GM12878 (cell line): ENCODE measurements around the gene MAN2A1. TPM values are rescaled to one million over a fixed set of nuclear protein-coding genes. Genes with fewer than 3 reads are reported as not detected.

Source experiments
- ATAC-seq: fragments of 200-7000 bp; cut with Tn5 transposase; 3 replicates; pipeline ENCODE4 v1.9.1; 2020; ENCODE audit warnings: mild to moderate bottlenecking, moderate library complexity
- BruUV-seq: library from RNA; stranded (reverse); fragments of 400-500 nt; replicated peaks from 2 replicates; lab custom pipeline; 2021; lab: Mats Ljungman, UMichigan
- CTCF ChIA-PET: fragments of 300-600 bp; sonication (Branson Sonifier 250); formaldehyde crosslinking; extraction: SDS; loops from one replicate; lab custom pipeline; 2021; ENCODE audit warnings: inconsistent platforms; lab: Yijun Ruan, JAX
- POLR2A ChIA-PET: fragments of 350-600 bp; formaldehyde crosslinking; extraction: SDS; loops from one replicate; lab custom pipeline; 2021; ENCODE audit warnings: inconsistent platforms; lab: Charles Lee
- RAD21 ChIA-PET: fragments of 300-600 bp; sonication (Branson Sonifier 250); formaldehyde crosslinking; loops from one replicate; lab custom pipeline; 2023; ENCODE audit warnings: antibody characterized with exemption; ENCODE audit not compliant: unreplicated experiment; lab: Charles Lee
- SMC1A ChIA-PET: fragments of 300-600 bp; sonication (Branson Sonifier 250); formaldehyde crosslinking; loops from one replicate; lab custom pipeline; 2023; ENCODE audit not compliant: unreplicated experiment, uncharacterized antibody; lab: Charles Lee
- DNase-seq: peaks from one replicate; pipeline ENCODE4 v3.0.0-alpha.2; 2011; ENCODE audit warnings: low read depth, low spot score
- FAIRE-seq: peaks from 3 replicates; lab custom pipeline; 2011; peaks lifted over from hg19 to GRCh38; lab: Jason Lieb, UNC
- H2AFZ ChIP-seq: 2 replicates; pipeline ENCODE4 v1.6.0; 2011; ENCODE audit warnings: low read depth, low read length, control low read depth; ENCODE audit not compliant: control insufficient read depth
- H3K27ac ChIP-seq: 2 replicates; pipeline ENCODE4 v1.5.1; 2011; ENCODE audit warnings: control low read depth; ENCODE audit not compliant: control insufficient read depth, insufficient read depth
- H3K27me3 ChIP-seq, 2 experiments: replicated peaks in 1 of 2; 2 replicates each; pipeline versions ENCODE4 v1.6.0 to v1.6.1; 2011; ENCODE audit warnings: low read length in 1 of 2; ENCODE audit not compliant: control insufficient read depth in 2 of 2, insufficient read depth in 2 of 2
- H3K36me3 ChIP-seq, 2 experiments: 2 replicates each; pipeline ENCODE4 v1.5.1; 2011; ENCODE audit warnings: low read length in 1 of 2; ENCODE audit not compliant: control insufficient read depth in 2 of 2, insufficient read depth in 2 of 2
- H3K4me1 ChIP-seq: 2 replicates; pipeline ENCODE4 v1.6.1; 2011; ENCODE audit warnings: mild to moderate bottlenecking, low read length, moderate library complexity, mixed read lengths; ENCODE audit not compliant: control insufficient read depth, insufficient read depth
- H3K4me2 ChIP-seq: 2 replicates; pipeline ENCODE4 v1.6.0; 2011; ENCODE audit warnings: control low read depth; ENCODE audit not compliant: control insufficient read depth, insufficient read depth
- H3K4me3 ChIP-seq: fragments of 200-600 bp; sonication (generic); 2 replicates; pipeline ENCODE4 v1.5.1; 2016
- H3K79me2 ChIP-seq: 2 replicates; pipeline ENCODE4 v1.6.0; 2011; ENCODE audit warnings: low read length; ENCODE audit not compliant: control insufficient read depth, insufficient read depth
- H3K9ac ChIP-seq: 2 replicates; pipeline ENCODE4 v1.8.0; 2011; ENCODE audit warnings: low read length, control low read depth, mixed read lengths; ENCODE audit not compliant: control insufficient read depth, insufficient read depth
- H3K9me3 ChIP-seq: replicated peaks from 3 replicates; pipeline ENCODE4 v1.5.1; 2011; ENCODE audit warnings: mild to moderate bottlenecking, low read length; ENCODE audit not compliant: control insufficient read depth, insufficient read depth
- H4K20me1 ChIP-seq: 2 replicates; pipeline ENCODE4 v1.6.0; 2011; ENCODE audit not compliant: control insufficient read depth, insufficient read depth
- BMI1 ChIP-seq: fragments of 450-650 bp; IDR thresholded peaks from 2 replicates; pipeline ENCODE4 v1.6.1; 2016; ENCODE audit warnings: mild to moderate bottlenecking, moderate library complexity, borderline replicate concordance
- CREB1 ChIP-seq: IDR thresholded peaks from 2 replicates; pipeline ENCODE4 v1.6.1; 2012; ENCODE audit warnings: low read depth, mild to moderate bottlenecking, inconsistent platforms
- EED ChIP-seq: sonication (generic); IDR thresholded peaks from 2 replicates; pipeline ENCODE4 v1.6.1; 2016; ENCODE audit warnings: antibody characterized with exemption, low read depth
- KDM1A ChIP-seq: fragments of 200-600 bp; sonication (generic); IDR thresholded peaks from 2 replicates; pipeline ENCODE4 v1.6.1; 2016; ENCODE audit warnings: borderline replicate concordance
- PAX5 ChIP-seq: IDR thresholded peaks from 2 replicates; pipeline ENCODE4 v1.6.1; 2011; ENCODE audit warnings: low read depth, low read length, borderline replicate concordance
- PAX8 ChIP-seq: fragments of 450-650 bp; IDR thresholded peaks from 2 replicates; pipeline ENCODE4 v1.6.1; 2017; ENCODE audit warnings: mild to moderate bottlenecking, moderate library complexity
- RAD51 ChIP-seq: fragments of 450-650 bp; IDR thresholded peaks from 2 replicates; pipeline ENCODE4 v1.6.1; 2016; ENCODE audit warnings: moderate library complexity, mild to moderate bottlenecking, inconsistent platforms
- TARDBP ChIP-seq: IDR thresholded peaks from 2 replicates; pipeline ENCODE4 v1.6.1; 2016; ENCODE audit warnings: borderline replicate concordance
- ZBED1 ChIP-seq: IDR thresholded peaks from 2 replicates; pipeline ENCODE4 v1.6.1; 2016; ENCODE audit warnings: borderline replicate concordance
- ZNF274 ChIP-seq: IDR thresholded peaks from one replicate; pipeline ENCODE4 v1.8.0; 2011; ENCODE audit not compliant: insufficient read length, insufficient read depth
- WGBS: methylation state at CpG from one replicate; pipeline ENCODE4 v1.1.6; 2016; ENCODE audit warnings: low lambda C conversion rate; ENCODE audit not compliant: insufficient replicate concordance, insufficient coverage; ENCODE audit errors: missing lambda C conversion rate; 5-methylcytosine and 5-hydroxymethylcytosine counted together
- in situ Hi-C: fragments of 300-500 bp; cut with MboI; formaldehyde crosslinking; loops from 9 replicates; pipeline ENCODE4 v1.14.3; 2018; ENCODE audit warnings: mixed read lengths
- intact Hi-C: fragments of 100-400 bp; cut with micrococcal nuclease; formaldehyde crosslinking; loops from one replicate; pipeline ENCODE4 v1.14.2; 2022; ENCODE audit not compliant: unreplicated experiment
- polyA plus RNA-seq, 11 experiments: library from polyadenylated mRNA; depleted of rRNA in 4 of 11; unstranded in 6 of 11; stranded (reverse) in 5 of 11; fragments of >200 nt; fragmentation: Nextera tagmentation in 4 of 11; fragmentation: Illumina TruSeq in 1 of 11; extraction: Ambion mirVana in 4 of 11; extraction: Trizol in 1 of 11; gene quantifications; 1 replicate in 1 of 11; 2 replicates in 10 of 11; pipeline versions ENCODE4 v1.2.1 to v1.2.3, GENCODE V29; 2011 to 2016; ENCODE audit warnings: inconsistent platforms in 2 of 11, missing spikeins in 2 of 11, low read depth in 1 of 11
- total RNA-seq, 4 experiments: library from RNA; depleted of rRNA in 3 of 4; stranded (reverse); fragments of >200 nt in 3 of 4; fragmentation: Illumina TruSeq in 1 of 4; extraction: Trizol in 1 of 4; gene quantifications; 2 replicates each; pipeline versions ENCODE4 v1.2.1 to v1.2.3, GENCODE V29; 2013 to 2021
- TF ChIP-seq, protein P1 (sequence below): fragments of 450-650 bp; IDR thresholded peaks from 2 replicates; pipeline ENCODE4 v1.6.1; 2016; ENCODE audit warnings: mild to moderate bottlenecking

MAN2A1 gene
- total and polyA plus RNA-seq, 10 of the 15 experiments (the other 5 are each of a cell fraction or from before 2014, with no cell fraction given): 4.2 to 27.9 (median 10.5) TPM

DNA sequence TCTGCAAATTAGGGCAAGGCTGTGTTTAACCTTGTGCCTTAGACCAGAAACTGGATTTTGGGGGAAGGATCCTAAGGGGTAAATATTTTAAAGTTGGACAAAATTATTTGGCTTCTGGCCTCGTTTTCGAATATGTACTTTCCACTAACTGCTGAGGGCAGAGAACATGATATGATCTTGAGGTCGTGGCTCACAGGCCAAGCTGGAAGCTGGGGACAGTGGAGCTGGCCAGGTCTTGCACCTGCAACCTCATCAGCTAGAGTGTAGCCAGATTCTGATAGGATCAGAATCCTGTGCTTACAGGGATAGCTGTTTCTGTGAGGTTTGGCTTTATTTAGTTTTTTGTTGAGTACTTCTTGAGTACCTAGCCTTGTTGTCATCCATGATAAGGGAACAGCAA lies 24.9 kb downstream of the MAN2A1 start:
- TF ChIP-seq CREB1: no peak
- TF ChIP-seq EED: no peak
- TF ChIP-seq RAD51: no peak
- no peak for TF ChIP-seq ZBED1
- no peak for TF ChIP-seq TARDBP
- TF ChIP-seq BMI1: no peak
- no peak for TF ChIP-seq PAX8
- TF ChIP-seq ZNF274: no peak
- TF ChIP-seq PAX5: no peak
- in situ Hi-C loops: no loop called here
- H3K79me2 ChIP-seq: no peaks in the 10 kb centered on the region
- WGBS: 61% methylated on average over 2 of the region's 3 CpGs
- H3K27ac ChIP-seq: no peak overlapping the region
- no peaks in the 10 kb centered on the region for H3K27me3 ChIP-seq
- RAD21 ChIA-PET: interaction anchor here (1.2 kb wide), 1 partner anchor 19 kb away, joined by 3 read pairs; no protein-coding TSS in a partner anchor
- H4K20me1 ChIP-seq: no peaks in the 10 kb centered on the region
- FAIRE-seq (no peak), ATAC-seq (no peak), DNase-seq (no peak)
- POLR2A ChIA-PET: interaction anchor here (0.6 to 1.3 kb wide), 3 partner anchors 11 to 74 kb away, joined by 3 to 6 read pairs (median 4); no protein-coding TSS in a partner anchor
- no TSS peak for BruUV-seq
- no peak overlapping the region for H3K4me3 ChIP-seq
- no peaks in the 10 kb centered on the region for H3K4me1 ChIP-seq
- no peak overlapping the region for H3K9ac ChIP-seq
- no peak overlapping the region for H2AFZ ChIP-seq
- SMC1A ChIA-PET: interaction anchor here (1.0 kb wide), 1 partner anchor 19 kb away, joined by 5 read pairs; no protein-coding TSS in a partner anchor
- H3K36me3 ChIP-seq: peaks cover 0 to 1% of the 10 kb centered on the region in 2 experiments; a peak in 1 of 4 replicates
- H3K4me2 ChIP-seq: no peak overlapping the region
- H3K9me3 ChIP-seq: no peaks in the 10 kb centered on the region
- intact Hi-C loops: no loop called here
- CTCF ChIA-PET: interaction anchor here (1.4 kb wide), 1 partner anchor 11 kb away, joined by 4 read pairs; no protein-coding TSS in a partner anchor

- no peaks in the 10 kb centered on the region for H3K4me1 ChIP-seq
- H2AFZ ChIP-seq: no peak overlapping the region
- ChIA-PET CTCF (interaction anchor here (0.9 to 1.0 kb wide), 2 partner anchors 22 to 27 kb away, joined by 3 to 4 read pairs; no protein-coding TSS in a partner anchor), RAD21 (no interaction called here), POLR2A (no interaction called here), SMC1A (interaction anchor here (0.8 to 1.0 kb wide), 3 partner anchors 11 to 26 kb away, joined by 3 read pairs; no protein-coding TSS in a partner anchor)
- no peak overlapping the region for H3K4me2 ChIP-seq
- H3K79me2 ChIP-seq: no peaks in the 10 kb centered on the region
- H3K9ac ChIP-seq: no peak overlapping the region
- DNase-seq (no peak), FAIRE-seq (no peak), ATAC-seq (no peak)
- no peaks in the 10 kb centered on the region for H3K9me3 ChIP-seq
- H3K27ac ChIP-seq: no peak overlapping the region
- H4K20me1 ChIP-seq: no peaks in the 10 kb centered on the region
- peaks cover 0 to 1% of the 10 kb centered on the region in 2 experiments; a peak in 1 of 4 replicates for H3K36me3 ChIP-seq
- BruUV-seq: no TSS peak
- 100% methylated on average over 3 of the region's 3 CpGs for WGBS
- H3K27me3 ChIP-seq: no peaks in the 10 kb centered on the region
- no peak overlapping the region for H3K4me3 ChIP-seq
- in situ Hi-C loops: no loop called here
- TF ChIP-seq KDM1A (no peak), ZNF274 (no peak)
- TF ChIP-seq, protein P1, sequence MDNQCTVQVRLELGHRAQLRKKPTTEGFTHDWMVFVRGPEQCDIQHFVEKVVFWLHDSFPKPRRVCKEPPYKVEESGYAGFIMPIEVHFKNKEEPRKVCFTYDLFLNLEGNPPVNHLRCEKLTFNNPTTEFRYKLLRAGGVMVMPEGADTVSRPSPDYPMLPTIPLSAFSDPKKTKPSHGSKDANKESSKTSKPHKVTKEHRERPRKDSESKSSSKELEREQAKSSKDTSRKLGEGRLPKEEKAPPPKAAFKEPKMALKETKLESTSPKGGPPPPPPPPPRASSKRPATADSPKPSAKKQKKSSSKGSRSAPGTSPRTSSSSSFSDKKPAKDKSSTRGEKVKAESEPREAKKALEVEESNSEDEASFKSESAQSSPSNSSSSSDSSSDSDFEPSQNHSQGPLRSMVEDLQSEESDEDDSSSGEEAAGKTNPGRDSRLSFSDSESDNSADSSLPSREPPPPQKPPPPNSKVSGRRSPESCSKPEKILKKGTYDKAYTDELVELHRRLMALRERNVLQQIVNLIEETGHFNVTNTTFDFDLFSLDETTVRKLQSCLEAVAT: no peak
- intact Hi-C loops: no loop called here
Measured at GRCh38 chr5:109718216-109718615, 28.5 kb downstream of the MAN2A1 start.
